OCI-M2 (cell line): ENCODE measurements around the gene FMN1.
A peak's percentile ranks its signal among the peaks of the same experiment; 100 is the strongest.

Source experiments
- DNase-seq: peaks from one replicate; lab custom pipeline; 2025; ENCODE audit not compliant: unreplicated experiment; lab: John Stamatoyannopoulos, UW

Gene FMN1

GRCh38 chr15:33194704-33195670 lies at the start of gene FMN1:
Gene FMN1, minus strand, starts transcription at chr15:33194714. Its CDS starts 39,800 bp downstream, at chr15:33154914.
- DNase-seq, result peak; percentile 51

GRCh38 chr15:33243869-33244268 lies 49.4 kb upstream of the FMN1 start:
- no peak for DNase-seq

- DNase-seq, result no peak
Observed at GRCh38 chr15:33243393-33243792, 48.9 kb upstream of the FMN1 start.

- no peak for DNase-seq
Observed at GRCh38 chr15:33242669-33243191, 48.2 kb upstream of the FMN1 start.

- DNase-seq, result no peak
Observed at GRCh38 chr15:33242165-33242564, 47.7 kb upstream of the FMN1 start.

GRCh38 chr15:33236841-33237509 lies 42.5 kb upstream of the FMN1 start:
- no peak for DNase-seq

- DNase-seq, result no peak
Observed at GRCh38 chr15:33234020-33234461, 39.5 kb upstream of the FMN1 start.

GRCh38 chr15:33226559-33227181 lies 32.2 kb upstream of the FMN1 start:
- peak; percentile 32 for DNase-seq

- DNase-seq, result no peak
Observed at GRCh38 chr15:33218071-33218491, 23.6 kb upstream of the FMN1 start.

- no peak for DNase-seq
Observed at GRCh38 chr15:33215941-33216872, 21.7 kb upstream of the FMN1 start.

GRCh38 chr15:33211176-33211808 lies 16.8 kb upstream of the FMN1 start:
- DNase-seq, result no peak

GRCh38 chr15:33209575-33210481 lies 15.3 kb upstream of the FMN1 start:
- DNase-seq, result no peak

- DNase-seq, result no peak
Observed at GRCh38 chr15:33207646-33208045, 13.1 kb upstream of the FMN1 start.

- no peak for DNase-seq
Observed at GRCh38 chr15:33206366-33206765, 11.9 kb upstream of the FMN1 start.

GRCh38 chr15:33204926-33205325 lies 10.4 kb upstream of the FMN1 start:
- no peak for DNase-seq

GRCh38 chr15:33204087-33204486 lies 9.6 kb upstream of the FMN1 start:
- no peak for DNase-seq

GRCh38 chr15:33201491-33202231 lies 7.1 kb upstream of the FMN1 start:
- no peak for DNase-seq

- DNase-seq, result no peak
Observed at GRCh38 chr15:33200903-33201302, 6.4 kb upstream of the FMN1 start.
